Fibroblast of villous mesenchyme (primary cell): ENCODE results near the gene OR5AU1. TPM values are rescaled to one million over a fixed set of nuclear protein-coding genes. Genes with fewer than 3 reads are reported as not detected.

Experiments
- DNase-seq: peaks from one replicate; pipeline ENCODE4 v3.0.0-alpha.2; 2010; ENCODE audit warnings: low read depth
- H3K4me3 ChIP-seq: 2 replicates; pipeline ENCODE4 v1.5.1; 2011; ENCODE audit warnings: low read depth, mild to moderate bottlenecking, low read length
- total RNA-seq: library from RNA; depleted of rRNA; stranded (reverse); fragments of >200 nt; gene quantifications from 2 replicates; pipeline ENCODE4 v1.2.3, GENCODE V29; 2012
- TF ChIP-seq, protein P1 (sequence below): IDR thresholded peaks from 2 replicates; pipeline ENCODE4 v1.5.1; 2012; ENCODE audit warnings: low read depth, mild to moderate bottlenecking, low read length; ENCODE audit not compliant: insufficient read depth

Gene OR5AU1
- total RNA-seq, 1 donor: not detected

DNA sequence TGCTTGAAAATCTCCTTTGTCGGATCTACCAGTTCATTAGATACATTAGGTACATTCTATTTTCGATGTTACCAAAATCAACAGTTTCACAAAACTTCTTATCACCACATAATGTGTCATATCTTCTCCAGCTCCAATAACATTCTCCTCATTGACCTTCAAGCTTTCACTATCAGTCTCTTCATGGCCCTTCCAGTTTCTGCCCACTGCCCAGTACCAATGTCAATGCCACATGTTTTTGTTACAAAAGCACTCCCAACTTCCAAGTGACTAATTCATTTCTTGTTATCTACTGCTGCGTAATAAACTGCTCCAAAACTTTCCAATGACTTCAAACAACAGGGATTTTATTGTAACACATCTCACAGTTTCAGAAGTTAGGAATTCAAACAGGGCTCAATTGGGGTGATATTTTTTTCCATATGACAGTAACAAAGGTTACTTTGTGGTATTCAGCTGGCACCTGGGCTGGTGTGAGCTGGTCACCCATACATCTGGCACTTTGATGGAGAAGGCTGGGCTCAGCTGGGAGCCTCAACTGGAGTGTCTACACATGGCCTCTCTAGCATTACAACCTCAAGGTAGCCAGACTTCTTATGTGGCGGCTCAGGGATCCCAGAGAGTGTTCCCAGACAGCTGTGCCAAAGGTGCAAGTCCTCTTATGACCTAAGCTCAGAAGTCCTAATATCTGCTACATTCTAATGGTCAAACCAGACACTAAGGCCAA, 6.1 kb downstream of the OR5AU1 start:
- no peak overlapping the region for H3K4me3 ChIP-seq
- TF ChIP-seq, protein P1, sequence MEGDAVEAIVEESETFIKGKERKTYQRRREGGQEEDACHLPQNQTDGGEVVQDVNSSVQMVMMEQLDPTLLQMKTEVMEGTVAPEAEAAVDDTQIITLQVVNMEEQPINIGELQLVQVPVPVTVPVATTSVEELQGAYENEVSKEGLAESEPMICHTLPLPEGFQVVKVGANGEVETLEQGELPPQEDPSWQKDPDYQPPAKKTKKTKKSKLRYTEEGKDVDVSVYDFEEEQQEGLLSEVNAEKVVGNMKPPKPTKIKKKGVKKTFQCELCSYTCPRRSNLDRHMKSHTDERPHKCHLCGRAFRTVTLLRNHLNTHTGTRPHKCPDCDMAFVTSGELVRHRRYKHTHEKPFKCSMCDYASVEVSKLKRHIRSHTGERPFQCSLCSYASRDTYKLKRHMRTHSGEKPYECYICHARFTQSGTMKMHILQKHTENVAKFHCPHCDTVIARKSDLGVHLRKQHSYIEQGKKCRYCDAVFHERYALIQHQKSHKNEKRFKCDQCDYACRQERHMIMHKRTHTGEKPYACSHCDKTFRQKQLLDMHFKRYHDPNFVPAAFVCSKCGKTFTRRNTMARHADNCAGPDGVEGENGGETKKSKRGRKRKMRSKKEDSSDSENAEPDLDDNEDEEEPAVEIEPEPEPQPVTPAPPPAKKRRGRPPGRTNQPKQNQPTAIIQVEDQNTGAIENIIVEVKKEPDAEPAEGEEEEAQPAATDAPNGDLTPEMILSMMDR: no peak
- no peak for DNase-seq

DNA sequence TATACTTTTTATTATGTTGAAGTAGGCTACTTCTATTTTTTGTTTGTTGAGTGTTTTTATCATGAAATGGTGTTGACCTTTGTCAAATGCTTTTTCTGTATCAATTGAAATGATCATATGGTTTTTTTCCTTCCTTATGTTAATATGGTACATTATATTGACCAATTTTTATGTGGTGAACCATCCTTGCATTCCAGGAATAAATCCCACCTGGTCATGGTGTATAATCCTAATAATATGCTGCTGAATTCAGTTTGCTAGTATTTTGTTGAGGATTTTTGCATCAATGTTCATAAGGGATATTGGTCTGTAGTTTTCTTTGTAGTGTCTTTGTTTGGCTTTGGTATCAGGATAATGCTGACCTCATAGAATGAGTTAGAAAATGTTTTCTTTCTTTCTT, 10.4 kb downstream of the OR5AU1 start:
- DNase-seq: no peak
- H3K4me3 ChIP-seq: no peak overlapping the region
- TF ChIP-seq, protein P1: no peak

DNA sequence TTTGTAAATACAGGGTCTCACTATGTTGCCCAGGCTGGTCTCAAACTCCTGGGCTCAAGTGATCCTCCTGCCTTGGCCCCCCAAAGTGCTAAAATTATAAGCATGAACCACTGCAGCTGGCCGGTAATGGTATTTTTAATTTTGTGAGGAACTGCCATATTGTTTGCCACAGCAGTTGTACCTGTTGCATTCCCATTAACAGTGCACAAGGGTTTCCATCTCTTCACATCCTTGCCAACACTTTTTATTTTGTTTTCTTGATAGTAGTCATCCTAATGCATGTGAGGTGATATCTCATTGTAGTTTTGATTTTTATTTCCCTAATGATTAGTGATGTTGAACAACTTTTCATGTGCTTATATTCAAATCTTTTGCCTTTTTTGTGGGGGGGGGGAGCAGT, 13.5 kb downstream of the OR5AU1 start:
- H3K4me3 ChIP-seq: no peak overlapping the region
- no peak for DNase-seq
- TF ChIP-seq, protein P1: no peak

DNA sequence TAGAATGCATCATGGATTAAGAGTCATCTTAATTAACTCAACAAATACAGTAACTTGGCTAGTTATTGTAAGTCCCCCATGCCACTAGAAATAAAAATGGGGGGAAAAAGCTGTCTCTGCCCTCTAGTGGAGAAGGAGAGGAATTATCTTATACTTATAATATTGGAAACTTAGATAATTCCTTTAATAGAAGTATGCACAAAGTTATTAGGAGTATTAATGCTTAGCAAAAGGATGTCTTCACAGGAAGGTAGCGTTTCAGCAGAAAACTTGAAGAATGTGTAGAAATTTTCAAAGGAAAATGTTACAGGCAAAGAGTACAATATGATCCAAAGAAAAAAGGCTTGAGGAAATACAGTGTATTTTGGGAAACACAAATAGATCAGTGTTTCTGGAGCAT, 19.8 kb downstream of the OR5AU1 start:
- peak; percentile 10 for DNase-seq
- TF ChIP-seq, protein P1: peak; percentile 64
- H3K4me3 ChIP-seq: no peak overlapping the region

DNA sequence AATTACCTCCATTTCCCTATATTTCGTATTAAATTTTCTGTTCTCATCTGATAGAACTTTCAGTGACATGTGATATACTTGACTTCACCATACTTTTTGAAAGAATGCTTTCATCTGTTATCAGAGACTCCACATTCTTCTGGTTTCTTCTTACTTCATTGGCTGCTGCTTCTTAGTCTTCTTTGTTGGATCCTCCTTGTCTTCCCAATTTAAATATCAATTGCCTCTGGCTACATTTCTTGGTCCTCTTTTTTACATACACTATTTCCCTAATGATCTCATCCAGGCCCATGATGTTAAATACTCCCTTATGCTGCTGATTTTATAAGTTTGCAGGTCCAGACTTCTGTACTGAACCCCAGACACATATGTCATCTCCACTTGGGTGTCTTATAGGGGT, 22.0 kb downstream of the OR5AU1 start:
- no peak overlapping the region for H3K4me3 ChIP-seq
- TF ChIP-seq, protein P1: no peak
- DNase-seq: no peak

DNA sequence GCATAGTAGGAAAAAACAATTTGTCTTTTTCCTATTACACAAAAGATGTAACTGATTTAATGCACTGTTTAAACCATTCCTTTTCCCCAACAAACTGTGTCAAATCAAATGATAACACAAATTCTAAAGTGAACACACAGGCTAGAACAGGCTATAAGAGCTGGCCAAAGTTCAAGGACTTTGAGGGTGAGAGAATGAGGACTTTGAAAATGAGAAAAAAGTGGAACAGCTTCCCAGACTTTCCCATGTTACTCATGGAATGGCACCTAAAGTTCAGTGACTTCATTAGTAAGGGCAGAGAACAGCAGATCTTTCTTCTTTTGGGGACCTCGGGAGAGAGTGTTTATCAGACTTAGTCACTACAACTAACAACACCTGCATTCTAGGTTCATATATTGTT, 32.4 kb downstream of the OR5AU1 start:
- no peak for DNase-seq
- TF ChIP-seq, protein P1: no peak
- H3K4me3 ChIP-seq: no peak overlapping the region

DNA sequence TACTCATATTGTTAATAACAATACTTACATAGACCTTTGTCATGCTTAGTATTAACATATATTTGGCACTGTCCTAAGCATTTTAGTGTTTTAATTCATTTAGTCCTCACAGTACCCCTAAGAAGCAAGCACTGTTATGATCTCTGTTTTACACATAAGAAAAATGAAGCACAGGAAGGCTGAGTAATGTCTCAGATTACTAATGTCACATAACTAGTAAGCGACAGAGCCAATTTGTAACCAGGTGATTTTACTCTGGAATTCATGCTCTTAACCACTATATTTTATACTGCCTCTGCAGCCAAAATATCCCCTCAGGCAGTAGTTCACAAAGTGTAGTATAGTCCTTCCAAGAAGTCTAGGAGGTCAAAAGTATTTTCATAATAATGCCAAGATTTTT, 34.7 kb downstream of the OR5AU1 start:
- H3K4me3 ChIP-seq: no peak overlapping the region
- TF ChIP-seq, protein P1: no peak
- no peak for DNase-seq
